ENCODE measurements around the gene MEIOC. TPM values are rescaled to one million over a fixed set of nuclear protein-coding genes. Genes with fewer than 3 reads are reported as not detected.
A peak's percentile ranks its signal among the peaks of the same experiment; 100 is the strongest.
"Not testable (repeated sequence)": the region's sequence is repeated elsewhere in the genome, so short reads cannot be mapped to it uniquely, and the experiment has no call there.

MEIOC gene
- total RNA-seq, 2 donors from 2014 or later, result not detected

DNA sequence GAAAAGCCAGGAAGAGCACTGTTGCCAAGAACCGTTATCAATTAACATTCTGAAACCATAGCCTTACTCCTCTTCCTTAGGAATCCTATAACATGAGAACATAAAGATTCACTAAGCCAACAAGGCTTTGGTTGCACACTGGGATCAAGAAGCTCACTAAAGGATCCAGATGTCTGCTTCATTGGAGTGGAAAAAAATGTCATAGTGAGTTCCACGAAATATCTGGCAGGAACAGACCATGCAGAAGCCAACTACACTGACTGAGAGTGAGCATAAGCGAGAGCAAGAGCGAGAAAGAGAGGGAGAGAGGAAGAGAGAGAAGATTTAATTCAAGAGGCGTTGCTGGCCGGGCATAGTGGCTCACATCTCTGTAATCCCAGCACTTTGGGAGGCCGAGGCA, 13.4 kb upstream of the MEIOC start:
- no peak for DNase-seq
- no peak for ATAC-seq
- intact Hi-C loops (cut with DNase I, micrococcal nuclease), result no loop called here

DNA sequence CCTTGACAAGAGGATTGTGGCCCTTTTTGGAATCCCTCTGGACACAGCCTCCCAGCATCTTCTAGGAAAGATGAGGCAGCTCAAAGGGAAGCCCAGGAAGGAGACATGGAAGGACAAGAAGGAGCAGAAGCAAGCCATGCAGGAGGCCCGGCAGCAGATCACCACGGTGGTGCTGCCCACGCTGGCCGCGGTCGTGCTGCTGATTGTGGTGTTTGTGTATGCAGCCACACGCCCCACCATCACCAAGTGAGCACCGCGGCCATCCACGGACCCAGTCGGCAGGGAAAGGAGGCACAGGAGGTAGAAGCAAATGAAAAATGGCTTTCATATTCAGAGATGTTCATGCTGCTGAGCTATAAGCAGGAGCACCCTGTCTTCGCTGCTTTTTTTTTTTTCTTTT, 10.9 kb upstream of the MEIOC start:
- DNase-seq, result no peak
- ATAC-seq, result no peak
- intact Hi-C loops (cut with DNase I, micrococcal nuclease), result no loop called here

DNA sequence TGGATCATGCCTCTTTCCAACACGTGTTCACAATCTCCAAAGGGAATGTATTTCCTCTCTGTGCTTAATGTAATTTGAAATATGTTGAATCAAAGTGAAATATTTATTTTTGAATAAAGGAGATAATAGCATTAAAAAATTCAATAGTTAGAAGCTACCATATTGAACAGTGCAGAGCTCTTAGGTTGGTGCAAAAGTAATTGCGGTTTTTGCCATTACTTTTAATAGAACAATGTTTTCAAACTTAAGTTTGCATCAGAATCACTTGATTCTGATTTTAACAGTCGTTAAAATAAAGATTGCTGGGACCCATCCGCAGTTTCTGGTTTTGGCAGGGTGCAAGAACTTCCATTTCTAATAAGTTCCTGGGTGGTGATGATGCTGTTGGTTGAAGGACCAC, 10.0 kb upstream of the MEIOC start:
- intact Hi-C loops (cut with DNase I, micrococcal nuclease), result no loop called here
- ATAC-seq (no peak), DNase-seq (no peak)

DNA sequence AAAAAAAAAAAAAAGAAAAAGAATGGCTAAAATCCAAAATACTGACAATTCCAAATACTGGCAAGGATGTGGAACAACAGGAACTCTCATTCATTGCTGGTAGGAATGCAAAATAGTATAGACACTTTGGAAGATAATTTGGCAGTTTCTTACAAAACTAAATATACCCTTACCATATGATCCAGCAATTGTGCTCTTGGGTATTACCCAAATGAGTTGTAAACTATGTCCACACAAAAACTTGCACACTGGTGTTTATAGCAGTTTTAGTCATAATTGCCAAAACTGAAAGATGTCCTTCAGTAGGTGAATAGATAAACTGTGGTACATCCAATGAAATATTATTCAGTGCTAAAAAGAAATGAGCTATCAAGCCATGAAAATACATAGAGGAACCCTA, 8.5 kb upstream of the MEIOC start:
- intact Hi-C loops (cut with DNase I, micrococcal nuclease), result no loop called here
- ATAC-seq (no peak), DNase-seq (no peak)

DNA sequence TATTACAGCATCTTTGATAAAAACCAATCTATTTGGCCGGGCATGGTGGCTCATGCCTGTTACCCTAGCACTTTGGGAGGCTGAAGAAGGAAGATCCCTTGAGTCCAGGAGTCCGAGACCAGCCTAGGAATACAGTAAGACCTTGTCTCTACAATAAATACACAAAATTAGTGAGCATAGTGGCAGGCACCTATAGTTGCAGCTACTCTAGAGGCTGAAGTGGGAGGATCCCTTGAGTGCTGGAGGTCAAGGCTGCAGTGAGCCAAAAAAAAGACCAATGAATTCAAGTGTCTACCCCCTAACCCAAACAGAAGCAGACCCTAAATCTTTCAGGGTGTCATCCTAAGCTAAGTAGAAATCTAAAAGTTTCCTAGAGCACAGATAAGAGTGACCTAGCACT, 7.3 kb upstream of the MEIOC start:
- DNase-seq, result no peak
- intact Hi-C loops (cut with DNase I, micrococcal nuclease), result no loop called here
- ATAC-seq, result no peak

DNA sequence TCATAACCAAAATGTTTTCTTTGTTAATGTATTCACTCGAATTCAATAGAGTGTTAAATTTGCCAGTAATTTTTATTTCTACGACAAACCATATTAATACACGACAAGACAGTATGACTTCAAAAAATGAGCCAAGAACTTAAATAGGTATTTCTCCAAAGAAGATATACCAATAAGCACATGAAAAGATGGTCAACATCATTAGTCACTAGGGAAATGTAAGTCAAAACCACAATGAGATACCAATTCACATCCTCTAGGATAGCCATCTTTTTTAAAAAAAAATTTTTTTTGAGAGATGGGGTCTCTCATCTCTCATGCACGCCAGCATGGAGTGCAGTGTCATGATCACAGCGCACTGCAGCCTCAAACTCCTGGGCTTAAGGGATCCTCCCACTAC, 5.0 kb upstream of the MEIOC start:
- intact Hi-C loops (cut with DNase I, micrococcal nuclease), result no loop called here
- ATAC-seq (no peak), DNase-seq (no peak)

DNA sequence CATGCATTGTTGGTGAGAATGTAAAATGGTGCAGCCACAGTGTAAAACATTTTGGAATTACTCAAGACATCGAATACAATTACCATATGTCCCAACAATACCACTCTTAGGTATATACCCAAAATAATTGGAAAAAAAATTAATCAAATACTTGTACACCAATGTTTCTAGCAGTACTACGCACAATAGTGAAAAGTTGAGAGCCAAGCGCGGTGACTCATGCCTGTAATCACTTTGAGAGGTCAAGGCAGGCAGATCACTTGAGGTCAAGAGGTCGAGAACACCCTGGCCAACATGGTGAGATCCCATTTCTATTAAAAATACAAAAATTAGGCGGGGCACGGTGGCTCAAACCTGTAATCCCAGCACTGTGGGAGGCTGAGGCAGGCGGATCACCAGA, 3.5 kb upstream of the MEIOC start:
- ATAC-seq (no peak), DNase-seq (no peak)
- intact Hi-C loops (cut with DNase I, micrococcal nuclease), result no loop called here

DNA sequence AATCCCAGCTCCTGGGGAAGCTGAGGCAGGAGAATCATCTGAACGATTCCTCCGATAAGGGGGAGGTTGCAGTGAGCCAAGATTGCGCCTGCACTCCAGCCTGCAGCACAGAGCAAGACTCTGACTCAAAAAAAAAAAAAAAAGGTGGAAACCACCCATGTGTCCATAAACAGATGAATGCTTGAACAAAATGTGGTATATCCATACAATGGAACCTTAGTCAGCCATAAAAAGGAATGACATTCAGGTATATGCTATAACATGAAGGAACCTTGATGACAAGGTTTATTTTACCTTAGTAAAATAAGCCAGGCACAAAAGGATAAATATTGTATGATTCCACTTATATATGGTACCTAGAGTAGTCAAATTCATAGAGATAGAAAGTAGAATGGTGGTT, 2.9 kb upstream of the MEIOC start:
- no peak for ATAC-seq
- intact Hi-C loops (cut with DNase I, micrococcal nuclease), result no loop called here
- no peak for DNase-seq

DNA sequence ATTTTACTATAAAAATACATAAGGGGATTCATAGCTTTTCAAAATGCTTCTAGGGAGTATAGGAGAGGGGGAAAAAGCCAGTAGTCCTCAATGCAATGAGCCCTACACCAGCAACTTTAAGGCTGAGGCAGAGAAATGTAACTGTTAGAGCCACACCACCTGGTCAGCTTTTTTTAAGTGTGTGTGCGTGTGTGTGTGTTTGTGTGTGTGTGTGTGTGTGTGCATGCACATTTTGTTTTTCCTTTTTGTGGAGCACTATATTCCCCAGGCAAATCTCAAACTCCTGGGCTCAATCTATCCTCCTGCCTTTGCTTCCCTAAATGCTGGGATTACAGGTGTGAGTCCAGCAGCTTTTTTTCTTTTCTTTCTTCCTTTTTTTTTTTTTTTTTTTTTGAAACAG, 2.3 kb upstream of the MEIOC start:
- no peak for ATAC-seq
- intact Hi-C loops (cut with DNase I, micrococcal nuclease), result no loop called here

DNA sequence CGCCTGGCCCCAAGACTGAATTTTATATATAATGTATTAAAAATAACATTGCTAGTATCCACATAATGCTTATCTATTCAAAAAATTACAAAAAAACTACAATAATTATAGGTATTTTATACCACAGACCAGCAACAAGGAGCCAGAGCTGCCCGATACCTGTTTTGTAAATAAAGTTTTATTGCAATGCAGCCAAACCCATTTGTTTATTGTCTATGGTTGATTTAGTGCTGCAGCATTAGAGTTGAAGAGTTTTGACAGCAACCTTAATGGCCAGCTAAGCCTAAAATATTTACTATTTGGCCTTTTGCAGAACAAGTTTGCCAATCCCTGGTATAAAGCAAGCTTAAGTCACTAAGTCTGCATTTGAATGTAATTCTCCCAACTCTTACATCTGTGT, 5.6 kb downstream of the MEIOC start:
- ATAC-seq, result no peak
- intact Hi-C loops (cut with DNase I, micrococcal nuclease), result no loop called here
- DNase-seq, result no peak

More for the DNA sequence above, 2.3 kb upstream of the MEIOC start:
- DNase-seq, result no peak

DNA sequence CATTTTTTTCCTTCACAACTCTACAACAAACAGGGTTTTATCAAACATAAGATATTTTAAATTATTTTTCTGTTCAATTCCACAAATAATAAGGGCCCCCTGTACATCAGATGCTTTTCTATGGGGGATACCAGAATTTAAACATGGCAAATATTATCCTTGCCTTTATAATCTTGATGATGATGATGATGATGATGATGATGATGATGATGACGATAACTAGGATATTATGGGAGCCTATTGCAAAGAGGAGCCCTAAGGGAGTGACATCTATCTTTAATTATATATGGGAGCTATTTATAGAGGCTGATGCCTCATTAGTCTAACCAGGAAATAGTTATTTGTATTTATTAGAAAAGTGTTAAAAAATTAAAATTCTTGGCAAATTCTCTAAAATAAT, 6.8 kb downstream of the MEIOC start:
- DNase-seq (no peak), ATAC-seq (no peak)
- intact Hi-C loops (cut with DNase I, micrococcal nuclease), result no loop called here

DNA sequence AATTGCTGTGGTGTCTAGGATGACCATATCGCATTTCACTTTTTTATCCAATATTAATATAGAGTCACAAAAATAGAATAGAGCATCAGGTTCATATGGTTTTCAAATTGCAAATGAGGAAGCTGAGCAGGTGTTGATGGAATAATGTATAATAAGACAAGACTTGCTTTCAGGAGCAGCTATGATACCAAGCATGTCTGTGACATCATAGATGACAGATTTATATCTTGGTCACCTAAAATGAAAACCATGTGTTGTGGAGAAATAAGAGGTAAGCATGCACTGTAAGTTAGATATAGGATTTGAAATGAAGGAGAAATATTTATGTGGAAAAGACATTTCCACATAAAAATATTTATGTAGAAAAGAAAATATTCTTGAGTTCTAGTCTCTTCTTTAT, 8.6 kb downstream of the MEIOC start:
- DNase-seq (no peak), ATAC-seq (no peak)
- intact Hi-C loops (cut with DNase I, micrococcal nuclease), result no loop called here

DNA sequence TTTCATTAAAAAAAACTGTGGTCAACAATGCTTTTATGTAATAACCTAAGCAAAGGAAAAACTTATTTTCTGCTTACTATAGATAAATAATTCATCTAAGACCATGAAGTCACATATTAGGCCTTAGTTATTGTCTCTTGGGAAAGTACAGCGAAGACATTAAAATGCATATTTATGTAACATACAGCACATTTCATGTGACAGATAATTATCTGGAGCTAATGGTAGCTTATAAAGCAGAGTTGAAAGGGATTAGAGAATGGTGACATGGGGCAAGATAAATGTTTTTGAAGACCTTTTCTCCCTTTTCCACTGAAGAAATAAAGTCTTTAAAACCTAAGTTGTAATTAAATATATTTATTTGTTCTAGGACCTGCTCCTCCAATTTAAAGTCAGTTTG, 9.7 kb downstream of the MEIOC start:
- intact Hi-C loops (cut with DNase I, micrococcal nuclease), result no loop called here
- DNase-seq (no peak), ATAC-seq (no peak)

DNA sequence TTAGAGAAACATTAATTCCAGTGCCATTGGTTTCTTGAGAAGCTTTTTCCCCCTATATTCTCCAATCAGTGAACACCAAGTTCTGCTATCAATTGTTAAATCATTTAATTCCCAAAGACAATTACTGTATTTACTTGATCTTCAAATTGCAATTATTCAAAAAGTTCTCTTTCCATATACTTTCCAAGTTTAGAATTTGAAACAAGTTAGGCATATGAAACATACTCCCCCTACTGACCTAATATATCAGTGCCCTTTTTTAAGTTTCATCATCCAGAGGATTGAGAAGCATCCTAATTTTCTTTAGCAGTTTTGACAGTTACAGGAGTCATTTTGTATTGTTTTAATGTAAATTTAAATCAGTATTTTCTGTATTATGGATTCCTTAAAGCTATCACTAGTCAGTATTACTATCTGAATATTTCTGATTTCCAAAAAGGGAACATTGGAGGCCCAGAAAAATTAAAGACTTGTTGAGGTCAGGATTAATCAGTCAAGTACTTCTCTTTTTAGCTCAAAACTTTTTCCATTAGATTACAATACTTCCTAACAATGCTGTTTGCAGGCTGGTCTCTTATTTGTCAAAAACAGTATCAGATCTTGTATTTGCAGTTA, 16.3 kb downstream of the MEIOC start:
- DNase-seq (no peak), ATAC-seq (no peak)
- intact Hi-C loops (cut with DNase I, micrococcal nuclease), result no loop called here

DNA sequence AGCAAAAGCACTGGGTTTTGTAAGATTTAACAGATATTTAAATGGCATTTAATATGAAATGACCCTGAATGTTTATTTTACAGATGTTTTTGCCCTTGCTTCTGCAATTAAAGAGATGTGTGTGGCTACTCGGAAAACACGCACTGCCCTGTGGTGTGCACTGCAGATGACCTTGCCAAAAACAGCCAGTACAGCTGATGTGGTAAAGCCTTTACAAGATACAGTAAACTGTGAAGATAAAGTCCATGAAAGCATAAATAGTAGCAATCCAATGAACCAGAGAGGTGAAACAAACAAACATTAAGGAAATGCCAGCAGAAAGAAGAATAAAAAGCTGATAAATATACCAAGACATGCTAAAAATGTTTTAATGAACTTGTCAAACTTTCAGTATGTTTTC, 17.6 kb downstream of the MEIOC start:
- intact Hi-C loops (cut with DNase I, micrococcal nuclease), result no loop called here

DNA sequence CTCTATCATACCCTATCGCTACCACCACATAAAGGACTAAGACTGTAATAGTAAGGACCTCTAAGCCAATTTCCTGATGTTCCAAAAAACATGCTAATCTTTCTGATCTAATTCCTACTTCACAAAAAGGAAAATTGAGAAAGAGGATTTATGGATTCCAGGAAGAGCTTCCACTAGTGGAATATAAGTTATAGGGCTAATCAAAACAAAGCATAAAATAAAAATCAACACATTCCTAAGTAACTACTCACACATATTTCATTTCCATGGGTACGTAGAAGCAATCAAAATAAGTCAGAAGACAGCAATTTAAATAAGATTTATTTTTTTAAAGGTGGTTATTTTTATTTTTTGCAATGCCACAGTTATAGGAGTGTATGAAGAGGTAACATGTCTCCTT, 20.9 kb downstream of the MEIOC start:
- no peak for ATAC-seq
- intact Hi-C loops (cut with DNase I, micrococcal nuclease), result no loop called here
- DNase-seq, result no peak

More for the DNA sequence above, 17.6 kb downstream of the MEIOC start:
- ATAC-seq (no peak), DNase-seq (no peak)

DNA sequence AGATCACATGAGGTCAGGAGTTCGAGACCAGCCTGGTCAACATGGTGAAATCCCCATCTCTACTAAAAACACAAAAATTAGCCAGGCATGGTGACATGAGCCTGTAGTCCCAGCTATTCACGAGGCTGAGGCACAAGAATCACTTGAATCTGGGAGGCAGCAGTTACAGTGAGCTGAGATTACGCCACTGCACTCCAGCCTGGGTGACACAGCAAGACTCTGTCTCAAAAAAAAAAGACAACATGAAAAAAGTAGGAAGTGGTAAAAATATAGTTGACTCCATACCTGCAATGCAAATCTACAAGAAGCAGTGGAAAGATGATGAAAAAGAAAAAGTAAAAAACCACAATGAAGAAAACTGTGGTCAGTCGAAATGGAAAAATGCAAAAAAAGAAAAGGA, 27.0 kb downstream of the MEIOC start:
- DNase-seq; intact Hi-C loops (cut with DNase I, micrococcal nuclease); ATAC-seq: not testable (repeated sequence)

DNA sequence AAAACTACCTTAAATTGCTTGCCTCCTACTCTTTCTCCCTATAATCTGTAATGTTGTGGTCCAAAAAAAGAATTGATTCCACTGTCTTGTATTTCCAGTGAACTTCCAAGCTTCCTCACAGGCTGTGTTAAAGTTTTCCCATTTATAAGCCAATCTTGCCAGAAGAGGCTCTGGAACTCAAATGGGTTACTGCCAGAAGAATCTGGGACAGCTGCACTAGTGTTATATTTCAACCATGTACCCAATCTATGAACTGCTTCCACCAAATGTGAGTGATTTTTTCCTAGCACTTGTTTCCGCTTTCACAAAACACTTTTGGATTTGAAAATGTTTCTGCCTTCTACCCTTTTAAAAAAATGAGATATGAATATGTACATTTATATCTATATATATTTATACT, 31.5 kb downstream of the MEIOC start:
- ATAC-seq (no peak), DNase-seq (no peak)
- intact Hi-C loops (cut with DNase I, micrococcal nuclease), result no loop called here

DNA sequence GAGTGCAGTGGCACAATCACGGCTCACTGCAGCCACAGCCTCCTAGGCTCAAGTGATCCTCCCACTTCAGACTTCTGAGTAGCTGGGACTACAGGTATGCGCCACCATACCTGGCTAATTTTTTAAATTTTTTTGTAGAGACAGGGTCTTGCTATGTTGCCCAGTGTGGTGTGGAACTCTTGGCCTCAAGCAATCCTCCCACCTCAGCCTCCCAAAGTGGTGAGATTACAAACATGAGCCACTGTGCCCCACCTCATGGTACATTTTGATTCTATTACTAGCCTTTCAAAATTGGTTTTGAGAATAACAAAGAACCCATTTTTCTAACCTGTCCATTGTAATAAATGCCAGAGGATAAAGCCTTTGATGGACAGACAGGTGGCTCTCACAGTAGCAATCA, 31.9 kb downstream of the MEIOC start:
- no peak for ATAC-seq
- no peak for DNase-seq
- intact Hi-C loops (cut with DNase I, micrococcal nuclease), result no loop called here

DNA sequence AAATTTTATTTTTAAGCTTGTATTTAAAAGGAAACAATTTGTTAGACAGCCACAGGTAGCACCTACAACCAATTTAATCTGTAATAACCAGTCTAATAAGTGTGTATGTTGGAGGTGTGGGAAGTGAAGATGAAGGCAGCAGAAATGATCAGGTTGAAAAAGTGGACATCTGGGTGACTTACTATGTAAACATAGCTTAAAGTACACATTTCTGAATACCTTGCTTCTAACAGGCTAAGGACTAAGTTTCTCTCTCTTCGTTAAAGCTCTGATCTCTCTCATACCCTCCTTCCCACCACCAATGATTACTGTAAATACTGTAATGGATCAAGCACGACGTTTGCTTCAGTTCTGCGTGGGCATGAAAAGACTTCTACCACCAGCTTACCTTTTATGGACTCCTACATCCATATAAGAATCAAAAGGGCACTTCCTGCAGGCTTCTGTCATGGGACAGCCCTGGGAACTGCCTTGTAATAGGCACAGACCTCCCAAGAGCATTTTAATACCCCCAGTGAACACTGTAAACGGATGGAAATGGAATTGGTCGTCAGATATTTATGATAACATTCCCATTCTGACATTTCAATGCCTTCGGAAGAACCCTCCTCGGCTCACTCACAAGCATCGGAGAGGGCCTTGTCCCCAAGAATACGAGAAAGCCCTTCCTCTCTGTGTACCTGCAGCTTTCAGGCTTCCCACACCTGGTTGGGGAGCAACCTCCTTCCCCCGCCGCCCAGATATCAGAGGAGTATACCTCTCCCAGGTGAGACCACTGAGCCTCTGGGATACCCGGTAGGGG, 32.6 kb downstream of the MEIOC start:
- ATAC-seq (peak; percentile 46), DNase-seq (no peak)
- intact Hi-C loops (cut with DNase I, micrococcal nuclease), result no loop called here
